ENCODE measurements around the gene ZDHHC14. TPM values are rescaled to one million over a fixed set of nuclear protein-coding genes. Genes with fewer than 3 reads are reported as not detected.
A peak's percentile ranks its signal among the peaks of the same experiment; 100 is the strongest.

ZDHHC14 gene
- total RNA-seq, 1 experiment from 2014 or later = 12.1 TPM

DNA sequence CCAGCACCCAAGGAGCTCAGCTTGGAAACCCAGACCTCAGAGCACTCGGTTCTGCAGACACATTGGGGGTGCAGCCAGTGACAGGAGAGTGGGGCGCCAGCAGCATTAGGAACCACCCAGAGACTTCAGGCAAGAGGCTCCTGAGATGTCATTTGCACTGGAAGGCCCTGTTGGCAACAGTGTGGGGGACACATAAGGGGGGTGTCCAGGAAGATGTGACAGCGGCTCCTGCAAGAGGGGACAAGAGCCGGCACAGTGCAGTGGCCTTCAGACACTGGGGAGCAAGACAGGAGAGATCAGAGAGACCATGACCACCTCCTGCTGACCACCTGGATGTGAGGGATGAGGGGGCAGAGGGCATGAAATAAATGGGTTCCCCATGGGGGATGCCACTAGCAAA lies 235.0 kb downstream of the ZDHHC14 start:
- DNase-seq (ENCODE audit: low read depth) = no peak

DNA sequence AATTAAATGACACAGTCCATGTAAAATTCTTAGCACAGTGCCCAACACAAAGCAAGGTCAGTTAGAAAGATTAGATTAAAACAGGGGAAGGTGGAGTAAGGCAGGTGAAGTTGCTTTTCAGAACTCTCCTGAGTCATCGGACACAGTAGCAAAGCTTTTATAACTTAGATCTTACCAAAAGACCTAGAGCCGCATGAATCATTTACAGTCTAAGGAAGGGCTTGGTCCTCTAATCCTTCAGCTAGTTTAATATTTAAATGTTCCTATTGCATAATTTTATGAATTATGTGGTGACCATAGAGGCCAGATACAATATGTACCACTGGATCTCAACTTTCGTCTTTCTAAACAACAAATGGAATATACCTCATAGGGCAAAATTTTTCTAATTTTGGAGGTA lies 240.0 kb downstream of the ZDHHC14 start:
- no peak for DNase-seq (ENCODE audit: low read depth)

DNA sequence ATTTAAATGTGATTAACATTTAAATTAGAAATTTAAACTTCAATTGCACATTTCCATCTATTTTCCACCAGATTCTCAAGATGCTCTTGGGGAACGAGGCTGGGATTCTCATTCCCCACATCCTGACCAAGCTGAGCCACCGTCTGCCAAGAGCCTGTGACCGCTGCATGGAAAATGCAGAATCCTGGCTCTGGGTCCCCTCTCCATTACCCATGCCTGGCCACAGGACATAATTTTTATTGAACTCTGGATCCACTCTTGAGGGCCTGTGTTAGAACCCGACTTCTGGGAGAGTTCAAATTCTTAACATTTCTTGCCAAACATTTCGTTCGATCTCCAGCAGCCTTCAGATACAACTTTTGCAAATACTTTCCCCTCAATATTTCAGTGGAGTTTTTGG lies 240.4 kb downstream of the ZDHHC14 start:
- no peak for DNase-seq (ENCODE audit: low read depth)

DNA sequence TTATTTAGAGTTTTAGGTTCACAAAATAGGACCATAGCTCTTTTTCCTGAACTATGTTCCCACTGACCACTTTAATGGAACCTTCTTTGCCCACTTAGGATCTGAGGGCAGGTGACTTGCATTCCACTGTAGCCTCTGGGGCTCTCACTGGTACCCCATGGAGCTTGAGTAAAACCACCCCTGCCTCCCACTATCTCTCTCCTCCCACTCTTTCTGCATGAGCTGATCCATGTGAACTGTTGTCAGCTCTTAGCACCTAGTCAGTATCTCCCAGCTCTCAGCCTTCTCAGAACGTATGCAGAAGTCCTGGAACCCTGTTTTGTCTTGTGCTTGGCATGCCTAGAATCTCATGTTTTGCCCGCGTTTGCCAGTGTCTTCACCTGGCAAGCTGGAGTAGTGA lies 241.4 kb downstream of the ZDHHC14 start:
- DNase-seq (ENCODE audit: low read depth) = no peak

DNA sequence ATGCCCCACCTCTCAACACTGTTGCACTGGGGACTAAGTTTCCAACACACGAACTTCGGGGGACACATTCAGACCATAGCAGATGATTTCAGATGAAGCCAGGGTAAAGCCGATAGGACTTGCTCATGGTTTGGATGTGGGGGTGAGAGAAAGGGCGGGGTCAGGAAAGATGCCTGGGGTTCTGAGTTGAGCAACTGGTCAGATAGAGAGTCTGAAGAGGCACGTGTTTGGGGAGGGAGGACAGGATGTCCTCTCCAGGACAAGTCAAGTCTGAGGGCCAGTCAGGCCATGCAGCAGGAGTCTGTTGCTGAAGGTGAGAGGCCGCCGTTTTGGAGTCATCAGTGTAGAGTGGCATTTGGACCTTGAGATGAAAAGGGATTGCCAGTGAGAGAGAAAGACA lies 244.1 kb downstream of the ZDHHC14 start:
- DNase-seq (ENCODE audit: low read depth) = no peak

DNA sequence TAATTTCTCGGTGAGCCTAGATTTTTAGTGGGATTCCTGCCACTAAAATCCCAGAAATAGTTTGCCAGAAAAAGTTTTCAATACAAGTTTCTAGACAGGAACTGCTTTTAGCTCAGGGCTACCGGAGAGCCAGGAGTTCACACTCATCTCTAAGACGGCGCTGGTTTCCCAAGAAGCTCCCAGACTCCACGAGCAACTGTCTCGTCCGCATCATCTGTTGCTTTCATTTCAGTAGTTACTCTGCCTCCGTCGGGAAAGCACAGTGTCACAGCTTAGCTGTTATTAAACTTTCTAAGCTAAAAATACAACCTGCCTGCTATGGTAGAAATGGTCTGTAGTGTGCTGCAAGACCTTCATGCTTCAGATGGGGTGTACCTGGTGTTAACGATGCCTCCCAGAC lies 244.8 kb downstream of the ZDHHC14 start:
- no peak for DNase-seq (ENCODE audit: low read depth)

DNA sequence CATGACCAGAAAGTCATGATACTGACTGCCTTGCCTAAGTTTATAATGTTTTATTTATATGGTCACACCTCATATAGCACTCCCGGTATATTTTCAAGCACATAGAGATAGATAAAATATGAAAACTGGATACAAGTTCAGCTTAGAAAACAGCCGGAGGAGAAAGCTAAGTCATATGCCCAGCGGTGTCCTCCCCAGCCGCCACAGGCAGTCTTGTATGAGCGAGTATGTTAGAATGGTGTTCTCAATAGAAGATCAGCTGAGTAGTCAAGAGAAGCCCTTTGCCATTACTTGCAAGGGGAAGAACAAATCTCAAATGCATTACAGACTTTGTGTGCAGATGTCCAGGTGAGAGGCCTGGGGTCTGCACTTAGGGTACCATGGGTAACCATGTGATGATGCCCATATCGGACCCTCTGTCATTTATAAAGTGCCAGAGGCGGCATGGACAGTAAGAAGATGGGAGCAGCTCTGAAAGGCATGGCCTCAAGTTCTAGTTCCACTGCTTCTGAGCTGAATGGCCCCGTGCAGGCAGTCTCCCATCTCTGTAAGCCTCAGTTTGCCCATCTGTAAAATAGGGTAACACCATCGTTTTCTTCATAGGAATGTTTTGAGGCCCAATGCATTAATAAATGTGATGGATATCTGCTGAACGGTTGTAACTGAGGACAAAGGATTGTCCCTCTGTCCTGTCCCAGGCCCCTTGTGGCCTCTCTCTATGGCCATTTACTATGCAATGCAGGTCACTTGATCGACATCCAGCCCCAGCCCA lies 246.4 kb downstream of the ZDHHC14 start:
- DNase-seq (ENCODE audit: low read depth) = no peak

DNA sequence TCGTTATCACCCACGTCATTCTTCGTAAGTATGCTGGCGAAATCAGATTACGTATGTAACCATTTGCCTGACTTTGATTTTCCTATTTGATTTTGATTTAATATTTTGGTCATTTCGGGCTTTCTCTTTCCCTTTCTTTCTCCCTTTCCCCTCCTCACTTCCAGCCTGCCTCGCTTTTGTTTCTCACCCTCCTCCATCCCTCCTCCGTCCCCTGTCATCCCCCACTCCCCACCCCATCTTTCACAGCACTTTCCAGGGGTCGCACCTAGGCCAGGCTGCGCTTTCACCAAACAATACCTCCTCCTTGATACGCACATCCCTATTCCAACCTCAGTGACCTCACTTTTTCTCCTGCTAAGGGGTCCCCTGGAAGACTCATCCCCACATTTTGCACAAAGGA lies 247.5 kb downstream of the ZDHHC14 start:
- no peak for DNase-seq (ENCODE audit: low read depth)

DNA sequence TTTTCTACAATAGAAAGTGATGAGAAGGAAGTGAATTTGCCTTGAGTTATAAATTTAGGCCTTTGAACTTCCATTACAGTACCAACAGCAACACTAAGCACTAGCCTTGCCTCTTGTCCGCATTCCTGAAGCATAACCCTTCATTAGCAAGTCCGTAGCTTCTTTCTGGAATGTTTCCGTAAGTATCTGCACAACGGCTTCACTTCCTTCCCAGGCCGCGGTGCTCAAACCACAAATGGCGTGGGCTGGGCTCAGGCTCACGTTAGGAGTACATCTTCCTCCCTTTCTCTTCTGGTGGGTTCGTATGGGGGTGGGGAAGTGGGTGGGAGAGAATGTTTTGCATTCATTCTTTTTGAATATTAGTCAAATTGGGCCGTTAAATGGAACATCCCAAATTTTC lies 248.2 kb downstream of the ZDHHC14 start:
- DNase-seq (ENCODE audit: low read depth) = no peak

DNA sequence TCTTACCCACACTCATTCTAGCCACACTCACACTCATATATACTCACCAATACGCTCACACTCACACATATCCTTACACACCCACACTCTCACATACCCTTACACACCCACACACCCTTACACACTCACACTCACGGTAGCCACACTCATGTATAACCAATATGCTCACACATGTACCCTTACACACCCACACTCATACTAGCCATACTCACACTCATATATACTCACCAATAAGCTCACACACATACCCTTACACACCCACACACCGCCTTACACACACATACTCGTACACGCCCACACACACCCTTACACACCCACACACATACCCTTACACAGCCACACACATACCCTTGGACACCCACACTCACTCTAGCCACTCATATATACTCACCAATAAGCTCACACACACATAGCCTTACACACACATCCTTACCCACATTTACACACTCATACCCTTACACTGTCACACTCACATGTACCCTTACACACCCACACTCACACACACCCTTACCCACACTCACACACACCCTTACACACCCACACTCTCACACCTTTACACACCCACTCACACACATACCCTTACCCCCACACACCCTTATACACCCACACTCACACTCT lies 249.6 kb downstream of the ZDHHC14 start:
- no peak for DNase-seq (ENCODE audit: low read depth)

DNA sequence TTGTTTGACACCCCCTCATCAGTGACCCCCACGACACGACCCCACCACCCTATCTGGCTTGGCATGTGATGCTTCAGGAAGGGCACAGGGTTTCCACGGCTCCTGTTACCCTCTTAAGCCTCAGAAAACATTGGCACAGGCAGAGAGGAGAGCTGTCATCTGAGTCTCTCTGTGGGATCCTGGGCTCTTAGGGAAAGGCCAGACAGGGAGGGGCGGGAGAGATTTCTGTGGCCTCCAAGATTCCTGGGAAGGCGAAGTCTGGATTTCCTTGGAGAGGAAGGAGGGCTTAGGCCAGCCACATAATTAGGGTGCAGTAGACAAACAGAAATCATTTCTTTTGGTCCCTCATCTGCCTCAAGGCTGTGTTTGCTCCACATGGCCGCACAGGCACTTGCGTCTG lies 250.4 kb downstream of the ZDHHC14 start:
- no peak for DNase-seq (ENCODE audit: low read depth)

DNA sequence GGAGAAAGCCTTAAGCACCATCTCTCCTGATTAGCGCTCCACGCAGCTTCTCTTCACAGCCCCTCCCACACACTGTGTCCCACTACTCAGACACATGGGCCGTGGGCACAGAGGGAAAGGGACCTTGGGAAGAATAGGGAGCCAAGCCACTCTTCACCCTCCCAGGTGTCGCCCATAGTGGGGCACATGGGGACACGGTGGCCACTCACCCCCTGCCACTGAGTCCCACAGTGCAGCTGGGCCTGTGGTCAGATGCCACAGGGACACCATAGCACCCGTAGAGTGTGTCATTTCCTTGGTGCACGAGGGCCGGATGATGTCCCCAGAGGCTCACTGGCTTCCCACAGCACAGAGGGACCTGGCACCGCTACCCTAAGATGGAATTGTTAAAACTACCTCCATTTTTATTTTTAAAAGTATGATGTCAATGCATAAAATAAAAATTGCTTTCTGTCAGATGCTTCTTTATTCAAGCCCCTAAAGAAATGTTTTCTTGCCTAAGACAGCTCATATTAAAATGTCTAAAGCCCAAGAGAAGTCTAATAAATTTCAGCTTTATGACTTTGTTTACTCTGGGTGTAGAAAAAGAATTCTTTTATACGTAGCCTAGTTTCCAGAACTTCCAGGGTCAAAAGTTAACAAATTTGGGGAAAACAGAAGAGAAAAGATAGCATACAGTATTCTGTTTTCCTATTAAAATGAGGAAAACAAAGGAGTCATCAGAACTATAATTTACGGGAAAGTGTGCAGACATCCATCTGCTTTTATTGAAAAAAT lies 251.0 kb downstream of the ZDHHC14 start:
- no peak for DNase-seq (ENCODE audit: low read depth)

DNA sequence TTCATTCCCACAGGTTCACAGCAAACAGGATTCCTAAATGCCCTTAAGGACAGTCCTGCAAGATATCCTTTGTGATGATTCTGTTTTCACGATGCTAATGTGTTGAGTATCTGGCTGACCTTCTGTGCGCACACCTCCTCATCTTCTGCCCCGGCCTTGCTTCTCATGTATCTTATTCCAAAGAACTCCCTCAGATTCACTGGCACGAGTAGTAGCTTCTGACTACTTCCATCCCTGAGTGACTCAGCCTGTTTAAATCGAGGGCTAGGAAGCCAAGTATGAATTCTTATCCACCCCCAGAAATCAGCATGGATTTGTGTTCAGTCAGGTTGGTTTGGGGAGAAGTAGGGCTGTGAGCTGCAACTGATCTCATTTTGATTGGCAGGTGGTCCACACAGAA lies 251.8 kb downstream of the ZDHHC14 start:
- peak; percentile 27 for DNase-seq (ENCODE audit: low read depth)

DNA sequence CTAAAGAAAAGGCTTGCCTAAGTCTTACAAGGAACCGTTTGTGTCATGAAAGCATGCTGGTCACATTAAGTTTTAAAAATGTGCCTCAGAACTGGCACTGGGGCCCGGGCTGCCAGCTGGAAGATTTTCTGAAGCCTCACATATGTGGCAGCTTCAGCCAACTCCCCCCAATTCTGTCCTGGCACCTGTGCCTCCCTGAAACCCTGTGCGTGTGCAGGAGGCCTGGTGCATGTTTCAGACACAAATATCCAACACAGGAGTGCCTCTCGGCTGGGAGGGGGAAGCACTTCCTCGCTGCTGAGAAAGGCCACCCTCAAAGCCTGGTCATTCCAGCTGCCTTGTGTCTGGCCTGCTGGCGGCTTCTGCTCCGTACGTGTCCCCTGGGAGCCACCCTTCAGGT lies 253.6 kb downstream of the ZDHHC14 start:
- DNase-seq (ENCODE audit: low read depth) = no peak

DNA sequence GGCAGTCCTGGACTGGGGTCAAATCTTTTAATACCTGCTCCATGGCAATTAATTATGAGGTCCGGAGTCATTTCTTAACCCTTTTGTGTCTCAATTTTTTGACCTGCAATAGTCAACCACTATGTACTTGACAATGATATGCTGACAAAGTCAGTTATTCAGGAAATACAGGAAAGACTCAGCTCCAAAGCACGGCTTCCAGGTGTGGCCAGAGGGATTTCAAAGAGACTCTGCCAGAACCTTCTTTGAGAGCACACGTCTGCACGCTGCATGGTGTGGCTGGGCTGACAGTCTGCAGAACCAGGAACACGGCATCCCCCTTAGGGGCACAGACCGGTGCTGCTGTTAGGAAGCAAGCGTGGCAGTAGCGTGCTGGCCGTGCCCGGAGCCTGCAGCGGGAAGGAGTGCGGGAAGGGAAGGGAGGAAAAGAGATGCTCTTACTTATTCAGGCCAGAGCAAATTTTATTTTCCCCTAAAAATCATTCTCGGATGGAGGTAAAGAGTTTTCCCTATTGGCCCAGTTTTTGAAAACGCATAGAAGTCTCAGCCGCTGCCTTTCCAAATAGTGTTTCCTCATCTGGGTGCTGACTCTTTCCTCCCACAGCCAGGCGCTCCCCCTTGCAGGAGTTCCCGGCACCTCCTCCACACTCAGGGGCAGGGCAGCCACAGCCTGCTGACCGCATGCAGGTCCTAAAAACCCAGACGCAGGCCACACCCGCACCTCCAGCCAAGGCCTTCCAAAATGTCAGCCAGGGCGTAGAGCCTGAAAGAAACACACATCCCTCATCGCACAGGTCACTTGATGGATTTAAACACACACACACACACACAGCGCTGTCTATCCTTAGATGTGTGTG lies 254.6 kb downstream of the ZDHHC14 start:
- DNase-seq (ENCODE audit: low read depth) = no peak

DNA sequence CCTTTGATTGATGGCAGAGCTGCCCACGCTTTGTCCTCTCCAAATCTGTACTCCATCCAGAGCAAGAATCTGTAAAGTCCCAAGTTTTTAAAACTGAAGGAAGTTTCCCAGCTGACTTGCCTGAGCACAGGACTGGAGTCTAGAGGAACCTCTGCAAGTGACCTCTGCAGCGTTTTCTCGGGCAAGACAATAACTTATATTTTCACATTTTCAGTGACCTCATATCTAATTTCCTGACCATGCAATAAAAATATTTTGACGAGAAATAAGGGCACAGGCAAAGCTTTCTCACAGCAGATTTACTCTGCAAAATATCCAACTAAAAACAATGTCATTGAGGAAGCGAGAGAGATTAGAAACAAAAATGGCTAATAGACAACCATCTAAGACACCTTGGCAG lies 256.5 kb downstream of the ZDHHC14 start:
- DNase-seq (ENCODE audit: low read depth) = no peak

DNA sequence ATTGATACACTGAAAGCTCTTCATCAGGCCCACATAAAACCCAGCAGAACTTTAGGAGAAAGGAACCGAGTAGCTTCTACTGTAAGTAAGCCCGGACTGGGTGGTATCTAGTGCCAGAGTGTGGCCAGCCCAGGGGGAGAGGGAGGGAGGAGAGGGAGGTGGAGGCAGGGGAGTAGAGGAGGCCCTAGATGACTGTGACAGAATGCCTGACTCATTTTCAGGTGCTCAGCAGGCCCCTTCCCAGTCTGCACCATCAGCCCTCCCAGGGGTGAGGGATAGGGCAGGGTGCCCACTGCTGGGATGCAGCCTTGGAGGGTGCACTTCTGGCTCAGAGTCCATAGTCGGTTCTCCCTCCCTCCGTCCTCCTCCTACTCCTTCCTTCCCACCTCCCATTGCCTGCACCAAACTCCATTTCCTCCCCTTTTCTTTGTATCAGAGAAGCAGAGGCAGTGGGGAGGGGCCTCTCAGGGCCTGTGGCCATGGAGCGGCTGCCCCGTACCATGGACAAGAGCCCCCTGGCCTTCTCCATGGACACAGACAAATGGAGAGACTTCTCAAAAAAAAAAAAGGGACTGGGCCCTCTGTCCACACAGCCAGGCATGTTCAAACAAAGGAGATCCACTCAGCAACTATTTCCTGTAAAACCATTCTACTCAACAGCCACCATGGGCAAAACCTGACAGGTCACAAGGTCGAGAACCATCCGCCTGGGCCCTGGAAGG lies 257.1 kb downstream of the ZDHHC14 start:
- no peak for DNase-seq (ENCODE audit: low read depth)

DNA sequence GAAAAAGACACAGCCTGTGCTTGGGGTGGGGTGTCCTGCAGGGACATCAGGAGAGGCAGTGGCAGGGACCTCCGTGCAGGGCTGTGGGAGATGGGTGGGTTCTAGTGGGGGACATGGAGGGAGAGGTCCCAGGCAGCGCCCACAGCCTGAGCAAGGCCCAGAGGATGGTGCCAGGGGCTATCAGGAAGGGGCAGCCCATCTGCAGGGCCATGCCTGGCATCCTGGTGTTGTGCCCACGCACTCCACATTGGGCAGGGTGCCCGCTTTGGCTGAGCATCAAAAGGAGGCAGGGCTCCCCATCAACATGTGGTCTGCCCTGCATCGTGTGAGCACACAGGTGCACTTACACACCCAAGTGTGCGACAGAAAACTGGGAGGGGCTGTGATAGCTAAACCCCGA lies 257.8 kb downstream of the ZDHHC14 start:
- no peak for DNase-seq (ENCODE audit: low read depth)

DNA sequence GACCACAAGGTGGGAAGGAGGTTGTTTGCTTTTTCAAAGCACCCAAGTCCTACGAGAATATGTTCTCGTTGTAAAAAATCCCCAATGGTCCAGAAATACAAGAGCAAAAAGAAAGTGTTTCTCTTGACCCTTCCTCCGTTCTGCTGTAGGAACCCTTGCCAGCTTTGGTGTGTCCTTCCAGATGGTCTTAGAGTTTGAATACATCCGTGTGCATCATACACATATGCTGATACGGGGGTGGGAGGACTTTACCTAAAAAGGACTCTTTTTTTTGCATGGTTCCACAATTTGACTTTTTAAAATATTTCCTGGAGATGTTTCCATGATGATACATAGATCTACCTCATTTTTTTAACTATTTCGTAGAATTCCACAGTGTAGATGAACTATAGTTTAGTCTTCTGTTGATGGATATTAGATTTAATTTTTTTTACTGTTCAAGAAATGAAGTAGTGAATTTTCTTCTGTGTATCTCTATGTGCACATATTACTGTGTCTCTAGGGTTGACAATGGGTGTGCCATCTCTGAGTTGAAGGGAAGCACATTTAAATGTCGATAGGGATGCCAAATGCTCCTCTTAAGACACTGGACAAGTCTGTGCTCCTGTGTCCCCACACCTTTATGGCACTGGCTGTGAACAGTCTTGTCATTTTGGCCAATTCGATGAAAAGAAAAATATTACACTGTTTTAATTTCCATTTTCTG lies 259.9 kb downstream of the ZDHHC14 start:
- DNase-seq (ENCODE audit: low read depth) = no peak

DNA sequence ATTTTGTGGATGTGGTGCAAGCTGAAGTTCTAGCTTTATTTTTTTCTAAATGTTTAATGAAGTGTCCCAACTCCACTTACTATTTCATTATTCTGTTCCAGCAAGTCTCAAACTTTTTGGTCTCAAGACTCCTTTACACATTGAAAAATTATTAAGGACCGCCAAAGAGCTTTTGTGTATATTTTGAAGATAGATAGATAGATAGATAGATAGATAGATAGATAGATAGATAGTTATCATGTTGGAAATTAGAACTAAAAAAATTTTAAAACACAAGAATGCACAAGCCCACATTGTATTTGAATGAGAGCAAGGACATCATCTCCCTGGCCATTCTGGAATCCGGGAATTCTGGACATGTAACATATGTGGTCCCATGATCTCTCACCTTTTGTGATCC lies 260.8 kb downstream of the ZDHHC14 start:
- DNase-seq (ENCODE audit: low read depth) = no peak

DNA sequence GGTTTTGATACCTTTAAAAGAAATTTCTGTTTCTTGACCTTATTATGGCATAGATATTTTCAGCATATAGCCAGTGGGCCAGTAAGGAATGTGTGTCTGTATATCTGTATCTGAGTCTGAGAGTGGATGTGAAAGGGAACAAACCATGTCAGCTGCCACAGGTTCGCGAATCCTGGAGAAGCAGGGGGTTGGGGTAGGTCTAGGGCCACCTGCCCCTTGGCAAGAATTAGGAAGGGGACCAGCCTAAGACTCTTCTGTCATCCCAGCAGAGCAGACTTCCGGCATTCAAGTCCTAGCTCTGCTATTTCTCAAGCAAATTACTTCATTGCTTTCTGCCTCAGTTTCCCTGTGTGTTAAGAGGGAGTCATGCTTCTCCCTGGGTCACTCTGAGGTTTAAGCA lies 261.7 kb downstream of the ZDHHC14 start:
- DNase-seq (ENCODE audit: low read depth) = no peak
